Left kidney (tissue), 2 donors: ENCODE data around the gene TMEM271. TPM values are rescaled to one million over a fixed set of nuclear protein-coding genes. Genes with fewer than 3 reads are reported as not detected.

ENCODE experiments used
- DNase-seq: peaks from one replicate; pipeline ENCODE4 v3.0.0-alpha.2; 2013
- polyA plus RNA-seq: library from polyadenylated mRNA; unstranded; fragments of 120-200 nt; gene quantifications from one replicate; pipeline ENCODE4 v1.2.1, GENCODE V29; 2013; ENCODE audit not compliant: insufficient read length

TMEM271 gene
- polyA plus RNA-seq, 1 donor = not detected

GRCh38 chr4:581181-581580, 5.1 kb upstream of the TMEM271 start:
- no peak for DNase-seq

DNA sequence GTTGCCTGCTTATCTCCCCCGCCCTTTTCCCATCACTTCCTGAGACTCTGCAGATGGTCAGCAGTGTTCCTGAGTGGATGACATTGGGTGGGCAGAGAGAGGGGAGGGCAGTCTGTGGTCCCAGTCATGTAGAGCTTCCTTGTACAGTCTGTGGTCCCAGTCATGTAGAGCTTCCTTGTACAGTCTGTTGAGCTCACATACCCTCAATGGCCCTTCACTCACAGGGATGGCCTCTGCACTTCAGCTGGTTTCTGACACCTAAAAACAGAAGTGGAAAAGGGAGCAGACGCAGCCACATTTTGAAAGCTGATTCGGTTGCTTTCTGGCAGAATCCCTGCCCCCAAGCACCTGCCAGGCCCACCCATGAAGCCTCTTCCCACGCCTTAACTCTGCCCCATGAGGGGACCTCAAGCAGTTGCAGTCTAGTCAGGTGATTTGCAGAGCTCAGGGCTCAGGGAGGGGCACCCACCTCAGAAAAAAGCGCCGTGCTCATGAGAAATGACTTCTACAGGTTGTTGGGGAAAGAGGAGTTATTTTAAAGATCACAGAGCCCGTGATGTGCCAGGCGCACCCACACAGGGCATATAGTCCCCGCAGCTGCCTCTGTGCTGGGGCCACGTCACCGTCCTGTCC, 3.6 kb upstream of the TMEM271 start:
- DNase-seq = no peak

GRCh38 chr4:578451-579443, 2.7 kb upstream of the TMEM271 start:
- no peak for DNase-seq

DNA sequence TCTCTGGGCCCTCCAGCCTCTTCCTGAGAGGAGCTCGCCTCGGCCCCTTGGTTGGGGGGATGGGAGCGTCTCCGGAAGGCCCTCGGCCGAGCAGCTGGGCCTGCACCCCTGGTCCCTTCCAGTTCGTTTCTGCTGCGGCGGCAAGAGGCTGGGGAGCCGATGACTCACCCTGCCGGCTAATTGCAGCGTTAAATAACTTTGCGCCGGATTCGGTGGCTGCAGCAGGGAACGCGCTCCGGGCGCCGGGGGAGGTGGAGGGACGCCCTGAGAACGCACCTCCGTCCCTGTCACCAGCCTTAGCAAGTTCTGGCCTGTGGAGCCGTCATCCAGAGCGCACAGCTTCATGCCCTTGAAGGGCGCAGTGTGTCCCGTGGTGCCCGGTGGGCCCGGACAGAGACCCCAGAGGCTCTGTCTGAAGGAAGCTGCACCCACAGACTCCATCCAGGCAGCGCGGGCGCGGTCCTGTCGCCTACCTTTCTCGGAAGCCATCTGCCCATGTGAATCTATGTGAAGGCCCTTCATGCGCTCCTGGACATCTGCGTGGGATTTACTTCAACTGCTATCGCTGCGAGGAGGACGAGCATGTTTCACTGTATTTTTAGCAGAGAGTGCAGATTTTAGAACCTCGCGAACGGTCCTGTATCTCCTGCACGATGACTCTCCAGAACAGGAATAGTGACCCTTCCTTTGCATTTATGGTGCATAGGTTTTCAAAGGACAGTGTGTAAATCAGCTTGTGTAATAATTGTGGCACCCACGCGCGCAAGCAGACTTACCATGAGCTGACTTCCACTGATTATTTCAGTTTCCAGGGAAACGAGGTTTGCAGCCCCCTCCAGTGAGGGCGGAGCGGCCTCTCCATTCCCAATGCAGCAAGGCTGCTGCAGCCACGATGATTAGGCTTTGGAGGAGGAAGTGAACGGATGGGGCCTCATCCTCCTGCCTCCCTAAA, 1.7 kb upstream of the TMEM271 start:
- no peak for DNase-seq

GRCh38 chr4:576991-577498, 950 bp upstream of the TMEM271 start:
- DNase-seq = no peak

- DNase-seq = peak; percentile 68
Observed at GRCh38 chr4:575281-576141, 584 bp downstream of the TMEM271 start.

DNA sequence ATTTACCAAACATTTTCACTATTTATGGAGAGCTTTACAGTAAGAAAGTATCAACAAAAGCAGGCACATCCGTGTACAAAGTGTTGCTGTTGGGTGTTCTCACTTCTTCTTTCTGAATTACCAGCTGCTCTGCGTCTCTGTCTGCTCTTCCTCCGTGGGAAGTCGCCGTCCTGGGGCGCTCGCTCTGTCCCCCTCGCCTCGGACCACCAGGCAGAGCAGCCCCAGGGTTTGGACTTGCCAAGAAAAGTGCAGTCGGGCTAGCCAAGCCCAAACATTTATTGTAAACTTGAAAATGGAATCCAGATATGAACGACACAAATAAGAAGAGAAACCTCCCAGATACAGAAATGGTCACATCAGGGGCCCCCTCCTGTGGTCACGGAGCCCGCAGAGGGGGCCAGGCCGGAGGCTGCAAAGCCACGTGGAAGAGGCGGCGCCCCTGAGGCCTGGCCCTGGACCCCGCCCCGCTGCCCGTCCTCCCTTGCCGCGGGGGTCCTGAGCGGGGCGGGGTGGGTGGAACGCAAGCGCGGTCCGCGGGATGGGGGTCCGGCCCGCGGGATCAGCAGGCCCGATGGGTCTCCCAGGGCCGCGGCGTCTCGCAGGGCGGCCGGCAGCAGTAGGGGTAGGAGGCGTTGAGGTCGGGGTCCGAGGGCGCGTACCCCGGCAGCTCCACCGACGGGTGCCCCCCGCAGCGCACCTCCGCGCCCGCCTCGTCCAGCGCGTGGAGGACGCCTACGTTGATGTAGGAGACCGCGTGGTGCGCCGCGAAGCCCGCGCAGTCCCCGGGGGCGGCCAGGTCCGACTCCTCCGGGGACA, 1.5 kb downstream of the TMEM271 start:
- no peak for DNase-seq

DNA sequence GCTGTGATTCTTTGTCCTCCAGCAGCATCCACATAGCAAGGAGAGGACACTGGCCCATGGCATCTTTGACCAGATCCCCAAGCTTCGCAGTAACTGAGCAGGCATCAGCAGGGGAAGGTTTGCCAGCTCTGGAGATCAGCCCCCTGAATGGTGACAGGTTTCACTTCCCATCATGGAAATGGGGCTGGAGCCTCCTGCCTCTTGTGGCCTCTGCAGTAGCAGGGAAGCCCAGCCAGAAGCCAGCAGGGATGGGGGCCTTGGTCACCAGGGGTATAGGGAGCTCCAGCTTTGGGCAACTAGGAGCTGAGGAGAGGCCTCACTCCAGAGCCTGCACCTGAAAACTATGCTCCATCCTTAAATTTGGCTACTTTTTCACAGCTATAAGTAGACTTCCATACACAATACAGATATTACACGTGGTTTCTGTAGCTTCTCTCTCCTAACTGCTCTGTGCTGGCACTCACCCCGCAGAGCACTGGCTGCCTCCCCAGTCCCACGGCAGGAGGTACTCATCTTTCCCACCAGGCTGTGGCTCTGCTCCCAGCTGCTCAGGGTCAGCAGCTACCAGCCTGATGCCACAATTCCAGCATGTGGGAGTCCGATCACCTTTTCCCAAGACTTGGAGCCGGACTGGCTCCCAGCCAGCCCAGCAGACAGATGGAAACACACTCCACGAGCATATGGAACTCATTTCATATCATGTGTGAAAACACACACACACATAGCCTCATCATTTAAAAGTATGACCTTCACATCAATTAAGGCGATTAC, 2.8 kb downstream of the TMEM271 start:
- DNase-seq = no peak

- no peak for DNase-seq
Observed at GRCh38 chr4:572594-572993, 3.5 kb downstream of the TMEM271 start.

DNA sequence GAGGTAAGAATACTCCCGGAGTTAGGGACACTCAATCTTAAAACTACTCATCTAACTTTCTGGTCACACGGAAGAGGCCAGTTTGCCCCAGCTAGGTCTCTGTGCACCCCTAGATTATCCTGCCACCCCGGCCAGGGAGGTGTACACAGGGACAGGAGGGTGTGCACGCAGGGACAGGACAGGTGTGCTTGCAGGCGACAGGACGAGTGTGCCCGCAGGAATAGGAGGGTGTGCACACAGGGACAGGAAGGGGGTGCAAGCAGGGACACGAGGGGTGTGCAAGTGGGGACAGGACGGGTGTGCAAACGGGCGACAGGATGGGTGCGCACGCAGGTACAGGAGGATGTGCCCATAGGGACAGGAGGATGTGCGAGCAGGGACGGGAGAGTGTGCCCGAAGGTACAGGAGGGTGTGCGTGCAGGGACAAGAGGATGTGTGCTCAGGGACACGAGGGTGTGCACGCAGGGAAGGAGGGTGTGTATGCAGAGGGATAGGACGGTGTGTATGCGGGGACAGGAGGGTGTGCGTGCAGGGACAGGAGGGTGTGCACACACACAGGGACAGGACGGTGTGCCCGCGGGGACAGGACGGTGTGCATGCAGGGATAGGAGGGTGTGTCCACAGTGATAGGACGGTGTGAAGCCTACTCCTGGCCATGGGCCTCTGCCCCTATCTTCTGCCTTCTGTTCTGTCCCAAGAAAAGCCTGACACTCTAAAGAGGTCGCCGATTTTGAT, 4.1 kb downstream of the TMEM271 start:
- no peak for DNase-seq

- no peak for DNase-seq
Observed at GRCh38 chr4:570754-571153, 5.3 kb downstream of the TMEM271 start.

GRCh38 chr4:569958-570667, 6.0 kb downstream of the TMEM271 start:
- DNase-seq = no peak

- no peak for DNase-seq
Observed at GRCh38 chr4:568962-569361, 7.1 kb downstream of the TMEM271 start.

DNA sequence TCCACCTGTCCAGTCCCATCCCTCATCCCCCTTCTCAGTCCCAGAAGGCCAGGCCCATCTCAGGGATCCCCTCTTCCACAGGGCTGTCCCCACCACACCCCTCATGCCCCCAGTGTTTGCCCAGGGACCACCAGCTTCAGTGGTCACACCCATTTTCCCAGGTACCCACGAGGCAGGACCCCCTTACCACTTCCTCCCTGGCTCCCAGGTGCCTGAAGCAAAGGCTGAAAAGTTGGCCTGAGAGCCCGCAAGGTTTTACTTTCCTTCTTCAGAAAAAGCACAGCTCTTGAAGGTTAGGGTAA, 7.8 kb downstream of the TMEM271 start:
- DNase-seq = no peak

DNA sequence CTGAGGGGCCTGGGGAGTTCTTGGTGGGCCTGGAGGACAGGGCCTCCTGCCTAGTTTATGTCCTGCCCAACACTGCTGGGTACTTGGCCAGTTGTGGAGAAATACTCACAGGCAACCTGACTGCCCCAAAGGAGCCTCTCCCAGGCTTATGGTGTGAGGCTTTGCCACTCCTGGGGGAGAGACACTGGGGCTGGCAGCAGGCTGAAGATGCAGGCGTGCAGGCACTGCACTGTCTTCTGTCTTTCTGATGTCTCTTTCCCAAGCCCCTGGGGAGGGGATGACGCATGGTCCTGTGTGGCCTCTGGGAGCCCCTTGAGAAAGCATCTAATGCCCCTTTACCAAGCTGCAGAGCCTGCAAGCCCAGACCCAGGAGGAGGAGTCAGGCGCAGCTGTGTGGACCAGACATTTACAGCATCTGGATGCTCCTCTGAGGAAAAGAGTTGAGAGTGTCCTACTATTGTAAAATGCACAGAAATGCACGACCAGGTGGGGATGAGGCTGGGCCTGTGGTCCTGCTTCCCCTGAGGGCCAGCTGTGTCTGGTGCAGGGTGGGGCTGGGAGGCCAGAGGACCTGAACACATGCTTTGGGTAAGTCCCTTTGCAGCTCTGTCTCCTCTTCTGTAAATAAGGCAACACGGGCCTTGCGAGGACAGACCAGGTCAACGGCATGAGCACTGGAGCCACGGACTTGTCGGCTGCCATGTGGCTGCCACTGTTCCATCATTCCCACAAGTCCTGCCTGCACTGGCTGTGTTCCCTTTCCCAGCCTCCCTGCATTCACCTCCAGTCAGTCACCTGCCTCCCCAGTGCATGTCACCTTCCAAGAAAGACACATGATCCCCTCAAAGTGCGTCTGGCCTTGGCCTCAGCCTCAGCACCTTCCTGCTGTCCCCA, 8.4 kb downstream of the TMEM271 start:
- DNase-seq = no peak

DNA sequence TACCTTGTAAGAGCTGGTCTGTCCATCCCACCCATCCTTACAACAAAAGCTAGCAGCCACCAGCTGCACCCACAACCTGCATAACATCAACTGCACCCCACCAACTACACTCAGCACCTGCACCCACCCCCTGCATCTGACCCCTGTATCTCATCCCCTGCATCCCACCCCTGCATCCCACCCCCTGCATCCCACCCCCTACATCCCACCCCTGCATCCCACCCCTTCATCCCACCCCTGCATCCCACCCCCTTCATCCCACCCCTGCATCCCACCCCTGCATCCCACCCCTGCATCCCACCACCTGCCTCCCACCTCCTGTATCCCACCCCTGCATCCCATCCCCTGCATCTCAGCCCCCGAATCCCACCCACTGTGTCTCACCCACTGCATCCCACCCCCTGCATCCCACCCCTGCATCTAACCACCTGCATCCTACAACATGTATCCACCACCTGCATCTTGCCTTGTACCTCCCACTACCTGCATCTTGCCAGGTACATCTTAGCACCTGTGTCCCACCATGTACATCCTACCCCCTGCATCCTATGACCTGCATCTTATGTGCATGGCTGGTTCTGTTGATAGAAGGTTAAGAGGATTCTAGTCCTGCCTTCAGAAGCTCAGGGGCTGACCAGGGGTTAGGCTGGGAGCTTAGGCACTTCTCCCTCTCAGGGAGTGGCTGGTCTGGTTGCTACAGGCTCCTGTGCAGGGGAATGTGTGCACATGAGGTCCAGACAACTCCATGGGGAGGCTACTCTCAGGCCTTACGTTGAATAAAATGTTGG, 9.4 kb downstream of the TMEM271 start:
- no peak for DNase-seq
